ENCODE measurements around the gene RASSF3. TPM values are rescaled to one million over a fixed set of nuclear protein-coding genes. Genes with fewer than 3 reads are reported as not detected.

The RASSF3 gene
- total and polyA plus RNA-seq, 10 of the 15 experiments (the other 5 are each of a cell fraction or from before 2014, with no cell fraction given) = 6.9 to 62.4 (median 30.3) TPM

GRCh38 chr12:64598831-64599230 lies 11.5 kb upstream of the RASSF3 start:
- CTCF ChIA-PET = no interaction called here

More at GRCh38 chr12:64598831-64599230, 11.5 kb upstream of the RASSF3 start:
- RAD21 ChIA-PET (ENCODE audit: unreplicated experiment) = no interaction called here
- Histone ChIP-seq H3K27me3 (replicated peaks in 1 of 2; ENCODE audit: control insufficient read depth in 2 of 2, insufficient read depth in 2 of 2, low read length in 1 of 2) (no peaks in the 10 kb centered on the region), H3K79me2 (ENCODE audit: control insufficient read depth, insufficient read depth, low read length) (no peaks in the 10 kb centered on the region), H3K4me3 (no peak overlapping the region), H3K27ac (ENCODE audit: control insufficient read depth, insufficient read depth) (no peak overlapping the region), H3K9ac (ENCODE audit: control insufficient read depth, insufficient read depth, low read length) (no peak overlapping the region), H3K9me3 (replicated peaks; ENCODE audit: control insufficient read depth, insufficient read depth, low read length) (no peaks in the 10 kb centered on the region), H3K4me1 (ENCODE audit: control insufficient read depth, insufficient read depth, low read length) (no peaks in the 10 kb centered on the region), H2AFZ (ENCODE audit: control insufficient read depth, low read depth, low read length) (no peak overlapping the region), H4K20me1 (ENCODE audit: control insufficient read depth, insufficient read depth) (no peaks in the 10 kb centered on the region), H3K36me3 (ENCODE audit: control insufficient read depth in 2 of 2, insufficient read depth in 2 of 2, low read length in 1 of 2) (no peaks in the 10 kb centered on the region), H3K4me2 (ENCODE audit: control insufficient read depth, insufficient read depth) (no peak overlapping the region)
- POLR2A ChIA-PET = no interaction called here
- WGBS (ENCODE audit: insufficient coverage, insufficient replicate concordance, low lambda C conversion rate, missing lambda C conversion rate) = 44% methylated on average over 4 of the region's 4 CpGs
- SMC1A ChIA-PET (ENCODE audit: uncharacterized antibody, unreplicated experiment) = no interaction called here
- ATAC-seq (no peak), DNase-seq (ENCODE audit: low read depth, low spot score) (no peak), FAIRE-seq (no peak)
- no TSS peak for BruUV-seq (replicated peaks)
- intact Hi-C loops (cut with micrococcal nuclease; ENCODE audit: unreplicated experiment) = no loop called here
- TF ChIP-seq FOS (IDR thresholded peaks at IDR 0.05; ENCODE audit: borderline replicate concordance, extremely low read depth, insufficient read length) = no peak
- TF ChIP-seq HCFC1 (IDR thresholded peaks at IDR 0.05; ENCODE audit: low read length) = no peak
- TF ChIP-seq JUND (IDR thresholded peaks at IDR 0.05; ENCODE audit: low read depth, low read length) = no peak
- no peak for TF ChIP-seq USF2 (IDR thresholded peaks at IDR 0.05; ENCODE audit: borderline replicate concordance, low read depth, low read length)
- no peak for TF ChIP-seq ESRRA (IDR thresholded peaks at IDR 0.05; ENCODE audit: low read length)
- TF ChIP-seq PRDM15 (CRISPR knock-in tag; IDR thresholded peaks at IDR 0.05) = no peak
- no peak for TF ChIP-seq MAX (IDR thresholded peaks at IDR 0.05; ENCODE audit: low read depth, low read length)
- TF ChIP-seq NKRF (conservative IDR thresholded peaks at IDR 0.05) = no peak
- TF ChIP-seq CBX3 (IDR thresholded peaks at IDR 0.05; ENCODE audit: borderline replicate concordance, low read depth) = no peak
- no peak for TF ChIP-seq IRF3 (IDR thresholded peaks at IDR 0.05)
- TF ChIP-seq ZNF207 (IDR thresholded peaks at IDR 0.05; ENCODE audit: borderline replicate concordance) = no peak
- in situ Hi-C loops (cut with MboI) = no loop called here
